NCI-H1694 treated with DMSO at 0.1 percent for 48 hours (cell line): Measurements from ENCODE around the gene AGO1.
"Not testable (repeated sequence)": the region's sequence is repeated elsewhere in the genome, so short reads cannot be mapped to it uniquely, and the experiment has no call there.

Experiments
- DNase-seq: peaks from one replicate; lab custom pipeline; 2025; lab: John Stamatoyannopoulos, UW

AGO1 gene

DNA sequence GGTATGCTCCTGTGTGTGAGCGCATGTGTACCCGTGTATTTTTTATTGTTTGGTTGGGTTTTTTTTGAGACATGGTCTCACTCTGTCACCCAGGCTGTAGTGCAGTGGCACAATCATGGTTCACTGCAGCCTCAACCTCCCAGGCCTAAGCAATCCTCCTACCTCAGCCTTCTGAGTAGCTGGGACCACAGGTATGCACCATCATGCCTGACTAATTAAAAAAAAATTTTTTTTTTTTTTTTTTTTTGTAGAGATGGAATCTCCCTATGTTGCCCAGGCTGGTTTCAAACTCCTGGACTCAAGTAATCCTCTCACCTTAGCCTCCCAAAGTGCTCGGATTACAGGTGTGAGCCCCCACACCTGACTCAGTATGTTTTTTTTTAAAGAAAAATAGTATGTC lies 89.6 kb downstream of the AGO1 start:
- not testable (repeated sequence) for DNase-seq

DNA sequence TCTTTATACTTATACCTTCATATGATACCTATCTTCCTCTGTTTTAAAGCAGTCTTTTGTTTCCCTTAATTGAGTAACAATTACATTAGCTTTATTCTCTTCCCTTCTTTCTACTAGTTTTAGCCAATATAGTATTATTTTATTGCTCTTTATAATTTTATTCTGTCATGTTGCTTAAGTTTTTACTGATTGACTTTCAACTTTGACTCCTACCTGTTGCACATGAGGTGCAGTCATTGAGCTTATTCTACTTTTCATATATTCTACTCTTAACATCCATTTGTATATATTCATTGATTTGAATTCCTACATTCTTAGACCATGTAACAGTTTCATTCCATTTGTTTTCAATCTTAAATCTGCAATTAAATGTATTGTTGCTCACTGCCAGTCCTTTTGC lies 97.1 kb downstream of the AGO1 start:
- DNase-seq: no peak
